ENCODE measurements around the gene CTNNA2.
"Not testable (repeated sequence)": the region's sequence is repeated elsewhere in the genome, so short reads cannot be mapped to it uniquely, and the experiment has no call there.

Gene CTNNA2

DNA sequence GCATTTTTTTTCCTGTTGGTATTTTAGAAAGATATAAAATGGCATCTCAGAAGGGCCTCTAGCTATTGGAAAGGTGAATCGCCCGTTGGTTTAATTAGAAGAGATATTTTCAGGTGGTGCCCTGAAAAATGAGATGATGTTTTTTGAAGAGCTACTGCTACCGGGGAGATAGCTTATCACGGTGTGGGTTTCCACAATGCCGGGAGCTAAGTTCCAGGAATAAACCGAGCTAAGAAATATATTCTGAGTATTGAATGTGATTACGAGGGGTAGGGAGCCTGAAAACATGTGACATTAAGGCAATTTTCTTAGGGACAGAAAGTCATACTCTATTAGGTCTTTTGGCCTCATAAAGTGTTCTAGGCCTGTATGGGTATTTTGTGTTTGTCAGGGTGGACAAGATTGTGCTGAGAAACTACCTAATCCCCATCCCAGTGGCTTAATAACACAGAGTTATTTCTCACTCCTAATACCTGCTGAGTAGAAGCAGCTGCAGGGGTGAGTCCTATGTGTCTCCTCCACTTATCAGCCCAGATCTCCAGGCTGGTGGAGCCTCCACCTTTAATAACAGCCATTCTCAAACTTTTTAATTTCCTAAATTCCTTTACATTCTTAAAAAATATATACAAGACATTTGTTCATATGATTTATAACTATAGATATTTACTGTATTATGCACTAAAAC is 641.5 kb downstream of the CTNNA2 start:
- no peak for DNase-seq

- DNase-seq = no peak
These were observed 651.5 kb downstream of the CTNNA2 start for GRCh38 chr2:80164375-80164774.

DNA sequence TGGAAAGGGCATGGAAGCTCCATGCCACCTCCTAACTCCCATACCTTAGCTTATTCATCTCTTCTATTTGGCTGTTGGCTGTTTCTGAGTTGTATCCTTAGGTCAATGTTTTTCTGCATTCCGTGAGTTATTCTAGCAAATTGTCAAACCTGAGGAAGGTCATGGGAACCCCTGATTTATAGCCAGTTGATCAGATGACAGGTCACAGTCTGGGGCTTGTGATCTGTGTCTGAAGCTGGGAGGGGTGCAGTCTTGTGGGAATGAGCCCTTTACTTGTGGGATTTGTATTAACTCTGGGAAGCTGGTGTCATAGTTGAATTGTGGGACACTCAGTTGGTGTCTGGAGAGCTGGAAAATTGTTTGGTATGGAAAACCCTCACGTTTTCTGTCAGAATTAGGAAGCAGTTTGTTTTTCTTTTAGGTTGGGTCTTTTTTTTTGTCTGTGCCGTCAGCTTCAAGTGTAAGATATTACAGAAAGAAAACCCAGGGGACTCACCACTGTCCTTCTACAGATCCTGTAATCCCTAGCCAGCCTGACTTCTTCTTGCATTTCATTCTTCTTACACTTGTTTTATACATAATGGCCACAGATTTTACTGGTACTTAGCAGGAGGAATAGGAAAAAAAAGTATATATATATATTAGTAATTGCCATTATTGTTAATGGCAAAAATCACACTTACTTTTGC is 653.8 kb downstream of the CTNNA2 start:
- DNase-seq = no peak

DNA sequence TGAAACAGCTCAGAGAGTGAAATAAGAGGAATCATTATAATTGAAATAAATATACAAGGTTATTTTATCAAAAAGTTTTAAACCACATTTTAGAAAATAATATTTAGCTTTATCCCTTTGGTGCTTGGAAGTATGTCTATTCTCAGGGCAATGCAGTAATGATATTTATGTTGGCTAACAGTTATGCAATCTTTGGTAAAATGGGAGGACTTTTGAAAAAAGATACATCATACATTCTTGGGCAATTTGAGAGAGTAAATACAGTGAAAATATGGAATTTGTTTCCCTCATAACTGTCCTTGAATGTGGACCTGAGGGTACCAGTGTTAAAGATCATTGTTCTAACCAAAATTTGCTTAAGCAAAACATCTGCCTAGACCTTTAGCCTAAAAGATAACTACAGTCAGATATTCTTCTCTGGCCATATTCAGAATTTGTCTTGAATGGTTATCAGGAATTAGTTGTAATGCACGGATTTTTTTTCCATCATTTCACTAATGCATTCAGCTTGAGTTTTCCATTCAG is 654.5 kb downstream of the CTNNA2 start:
- no peak for DNase-seq

GRCh38 chr2:80168037-80168436 is 655.2 kb downstream of the CTNNA2 start:
- DNase-seq = no peak

GRCh38 chr2:80168801-80169200 is 656.0 kb downstream of the CTNNA2 start:
- no peak for DNase-seq

DNA sequence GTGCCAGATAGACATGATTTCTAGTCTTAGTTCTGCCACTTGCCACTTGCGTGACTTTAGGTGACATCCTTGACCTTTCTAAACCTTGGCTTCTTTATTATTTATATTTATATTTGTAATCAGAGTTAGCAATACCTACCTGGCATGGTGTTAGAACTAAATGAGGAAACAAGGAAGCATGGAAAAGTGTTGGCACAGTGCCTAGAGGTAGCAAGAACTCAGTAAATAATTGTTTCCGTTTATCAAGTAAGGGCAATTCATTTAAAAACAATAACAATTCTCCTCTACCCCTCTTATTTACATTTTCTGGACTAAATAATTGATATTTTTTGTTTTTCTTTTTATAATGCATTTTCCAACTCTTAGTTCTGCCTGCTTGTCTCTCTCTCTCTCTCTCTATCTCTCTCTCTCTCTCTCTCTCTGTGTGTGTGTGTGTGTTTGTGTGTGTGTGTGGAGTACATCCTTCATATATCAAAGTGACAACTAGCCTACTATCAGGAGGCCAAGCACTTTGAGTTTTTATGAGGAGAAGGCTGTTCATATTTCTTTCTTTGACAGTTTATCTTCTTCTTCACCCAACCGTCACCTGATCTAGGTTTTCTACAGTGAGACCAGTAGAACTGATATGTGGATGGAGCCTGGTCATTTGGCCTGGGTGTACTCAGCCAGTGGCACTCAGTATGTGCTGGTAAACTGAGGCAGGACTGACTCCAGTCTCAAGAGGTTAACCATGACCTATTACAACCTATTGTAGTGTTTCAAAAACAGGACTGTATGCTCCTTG is 657.2 kb downstream of the CTNNA2 start:
- no peak for DNase-seq

DNA sequence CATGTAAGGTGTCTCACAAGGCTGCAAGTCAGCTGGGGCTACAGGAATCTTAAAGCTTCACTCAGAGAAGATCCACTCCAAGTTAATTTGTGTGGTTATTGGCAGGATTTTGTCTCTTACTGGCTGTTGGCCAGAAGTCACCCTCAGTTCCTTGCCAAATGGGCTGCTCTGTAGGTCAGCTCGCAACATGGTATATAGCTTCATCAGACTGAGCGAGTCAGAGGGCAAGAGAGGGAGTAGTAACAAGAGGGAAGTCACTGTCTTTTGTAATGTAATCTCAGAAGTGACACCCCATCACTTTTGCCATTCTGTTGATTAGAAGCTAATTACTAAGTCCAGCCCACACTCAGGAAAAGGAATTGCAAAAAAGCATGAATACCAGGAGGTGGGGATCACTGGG is 672.2 kb downstream of the CTNNA2 start:
- DNase-seq = no peak

GRCh38 chr2:80186262-80186661 is 673.4 kb downstream of the CTNNA2 start:
- no peak for DNase-seq

GRCh38 chr2:80187156-80187555 is 674.3 kb downstream of the CTNNA2 start:
- no peak for DNase-seq

GRCh38 chr2:80190166-80190565 is 677.3 kb downstream of the CTNNA2 start:
- no peak for DNase-seq

DNA sequence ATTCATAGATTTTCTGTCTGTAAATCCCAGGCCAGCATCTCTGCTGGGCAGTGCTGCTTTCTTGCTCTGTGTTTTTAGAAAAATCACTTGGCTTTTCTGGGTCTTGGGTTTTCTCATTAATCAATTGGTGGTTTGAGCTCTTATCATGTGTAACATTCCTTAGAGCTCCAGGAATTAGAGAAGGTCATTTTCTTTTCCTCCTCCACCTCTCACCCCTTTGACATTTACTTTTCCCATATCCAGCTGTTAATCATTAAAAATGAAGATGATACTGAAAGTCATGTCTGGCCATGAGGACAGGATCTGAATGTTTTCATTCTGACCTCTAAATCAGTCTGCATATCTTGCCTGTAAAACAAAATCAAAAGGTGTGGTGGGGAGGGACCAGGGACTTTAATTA is 680.7 kb downstream of the CTNNA2 start:
- DNase-seq = no peak

DNA sequence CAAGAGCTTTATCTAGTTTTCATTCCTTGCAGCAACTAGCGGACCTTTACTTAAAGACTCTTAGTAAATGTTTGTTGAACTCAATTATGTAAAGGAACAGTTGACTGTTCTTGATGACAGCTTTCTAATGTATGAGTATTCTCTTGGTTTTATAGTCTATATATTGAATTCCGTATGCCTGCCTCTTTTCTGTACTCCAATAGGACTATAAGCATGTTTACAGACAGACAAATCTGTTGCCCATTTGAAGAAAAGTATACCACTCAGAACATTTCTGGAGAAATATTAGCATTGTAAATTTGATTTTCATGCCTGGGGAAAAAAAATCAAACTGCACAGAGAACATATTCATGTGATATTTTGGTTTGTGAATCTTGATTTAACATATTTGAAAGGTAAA is 682.2 kb downstream of the CTNNA2 start:
- no peak for DNase-seq

DNA sequence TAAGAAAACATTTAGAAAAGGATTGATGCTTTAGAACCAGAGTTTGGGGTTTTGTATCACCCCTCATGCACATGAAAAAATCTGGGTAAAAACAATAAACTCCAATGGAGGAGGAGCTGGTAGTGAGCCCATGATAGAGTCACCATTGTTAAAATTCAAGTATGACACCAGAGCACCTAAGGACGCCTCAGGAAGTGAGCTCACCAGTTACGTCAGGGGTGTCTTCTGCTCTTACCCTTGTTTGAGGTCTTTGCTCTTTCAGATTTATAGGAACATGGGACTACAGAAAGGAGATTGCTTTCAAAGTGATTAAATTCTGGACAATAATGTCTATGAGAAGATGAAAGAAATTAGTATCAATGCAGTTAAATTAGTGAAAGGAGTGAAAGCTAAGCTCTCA is 685.2 kb downstream of the CTNNA2 start:
- DNase-seq = no peak

DNA sequence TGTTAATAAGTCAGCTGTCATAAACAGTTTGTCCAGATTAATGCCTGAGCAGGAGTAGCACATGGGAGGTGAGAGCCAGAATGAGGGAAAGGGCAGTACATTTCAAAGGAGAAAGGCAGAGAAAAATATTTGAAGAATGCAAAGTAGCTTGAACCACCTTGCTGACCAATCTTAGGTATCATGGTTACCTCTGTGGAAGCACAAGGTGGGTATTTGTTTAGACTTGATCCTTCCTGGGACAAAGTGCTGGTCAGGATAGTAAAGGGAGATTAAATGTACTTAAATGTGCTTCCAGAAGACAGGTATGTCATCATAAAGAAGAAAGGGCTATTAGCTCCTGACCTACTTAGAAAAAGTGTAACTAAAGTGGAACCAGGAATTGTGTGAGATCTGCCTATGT is 686.7 kb downstream of the CTNNA2 start:
- DNase-seq = no peak

DNA sequence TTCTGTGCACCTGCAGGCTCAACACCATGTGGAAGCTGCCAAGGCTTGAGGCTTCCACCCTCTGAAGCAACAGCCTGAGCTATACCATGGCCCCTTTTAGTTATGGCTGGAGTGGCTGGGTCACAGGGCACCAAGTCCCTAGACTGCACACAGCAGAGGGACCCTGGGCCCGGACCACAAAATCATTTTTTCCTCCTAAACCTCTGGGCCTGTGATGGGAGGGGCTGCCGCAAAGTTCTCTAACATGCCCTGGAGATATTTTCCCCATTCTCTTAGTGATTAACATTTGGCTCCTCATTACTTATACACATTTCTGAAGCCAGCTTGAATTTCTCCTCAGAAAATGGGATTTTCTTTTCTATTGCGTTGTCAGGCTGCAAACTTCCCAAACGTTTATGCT is 691.1 kb downstream of the CTNNA2 start:
- not testable (repeated sequence) for DNase-seq

GRCh38 chr2:80205498-80205897 is 692.6 kb downstream of the CTNNA2 start:
- DNase-seq = no peak

- no peak for DNase-seq
These were observed 696.6 kb downstream of the CTNNA2 start for GRCh38 chr2:80209458-80209857.

DNA sequence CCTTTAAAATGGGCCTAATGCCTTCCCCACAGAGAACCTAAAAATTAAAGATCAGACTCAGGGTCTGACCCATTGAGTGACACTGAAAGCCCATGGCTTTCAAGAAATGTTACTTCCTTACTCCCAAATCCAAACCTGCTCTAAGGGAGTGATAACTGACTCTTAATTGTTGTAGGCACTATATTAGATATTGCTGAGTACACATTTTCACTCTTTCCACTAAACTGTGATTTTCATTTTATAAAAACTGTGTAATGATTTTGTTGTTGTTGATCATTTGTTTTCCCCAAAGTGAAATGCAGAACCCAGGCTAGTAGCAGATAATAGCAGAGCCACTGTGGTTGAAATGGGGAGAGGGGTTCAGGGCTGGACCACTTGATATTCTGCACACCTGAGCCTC is 704.6 kb downstream of the CTNNA2 start:
- DNase-seq = no peak

DNA sequence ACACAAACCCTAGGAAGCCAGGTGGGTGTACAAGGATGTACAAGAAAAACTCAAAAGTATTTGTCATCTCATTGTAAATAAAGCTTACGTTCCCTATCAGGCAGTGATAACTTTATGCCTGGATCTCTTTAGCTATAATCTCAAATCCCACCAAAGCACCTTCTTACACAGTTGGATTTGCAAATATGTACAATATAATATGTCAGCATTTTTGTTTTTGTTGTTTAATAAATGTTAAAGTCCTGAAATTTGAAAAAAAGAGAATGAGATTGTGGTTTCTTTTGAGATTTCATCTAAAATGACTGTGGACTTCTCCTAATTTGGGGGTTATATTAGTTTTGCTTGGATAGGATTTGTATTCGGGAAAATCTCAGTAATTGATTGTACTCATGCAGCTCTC is 709.8 kb downstream of the CTNNA2 start:
- no peak for DNase-seq

- DNase-seq = no peak
These were observed 718.6 kb downstream of the CTNNA2 start for GRCh38 chr2:80231421-80231820.

DNA sequence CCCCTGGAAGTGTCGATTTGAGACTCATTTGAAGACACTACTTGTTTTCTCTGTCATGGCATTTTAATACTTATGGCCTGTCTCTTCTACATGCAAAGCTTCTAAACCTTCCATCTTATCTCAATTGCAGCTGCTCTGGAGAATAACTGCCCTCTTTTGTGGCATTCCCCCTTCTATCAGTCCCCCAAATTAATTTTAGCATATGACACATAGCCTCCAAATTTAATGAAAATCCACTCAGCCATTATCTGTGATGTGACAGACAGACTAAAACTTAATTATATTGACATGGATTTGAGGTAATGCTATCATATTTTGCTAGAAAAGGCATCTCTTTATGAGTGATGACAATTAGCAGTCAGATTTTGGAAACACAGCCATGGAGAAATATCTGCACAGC is 720.5 kb downstream of the CTNNA2 start:
- DNase-seq = no peak

- DNase-seq = no peak
These were observed 726.0 kb downstream of the CTNNA2 start for GRCh38 chr2:80238692-80239469.
